OCI-LY7 (cell line): Measurements from ENCODE around the gene FOXK1. TPM values are rescaled to one million over a fixed set of nuclear protein-coding genes. Genes with fewer than 3 reads are reported as not detected.
A peak's percentile ranks its signal among the peaks of the same experiment; 100 is the strongest.

Source experiments
- BruUV-seq: library from RNA; stranded (reverse); fragments of 400-500 nt; replicated peaks from 2 replicates; lab custom pipeline; 2021; lab: Mats Ljungman, UMichigan
- CTCF ChIA-PET: fragments of 300-600 bp; sonication (Branson Sonifier 250); formaldehyde crosslinking; loops from one replicate; lab custom pipeline; 2022; ENCODE audit warnings: antibody characterized with exemption; ENCODE audit not compliant: unreplicated experiment; lab: Charles Lee
- POLR2A ChIA-PET: fragments of 300-600 bp; sonication (Branson Sonifier 250); formaldehyde crosslinking; loops from one replicate; lab custom pipeline; 2022; ENCODE audit warnings: antibody characterized with exemption; lab: Charles Lee
- DNase-seq: peaks from one replicate; pipeline ENCODE4 v3.0.0-alpha.2; 2015; ENCODE audit warnings: low spot score
- H2AFZ ChIP-seq: fragments of 200-600 bp; sonication (generic), shearing (Covaris generic); 2 replicates; pipeline ENCODE4 v1.6.1; 2014; ENCODE audit warnings: mild to moderate bottlenecking, antibody characterized with exemption, low read length, moderate library complexity
- H3K27ac ChIP-seq: fragments of 200-600 bp; sonication (generic); 2 replicates; pipeline ENCODE4 v1.5.1; 2014; ENCODE audit warnings: mixed run types, low read depth, mild to moderate bottlenecking, moderate library complexity, low read length, inconsistent platforms; ENCODE audit not compliant: poor library complexity, severe bottlenecking
- H3K36me3 ChIP-seq: fragments of 200-600 bp; sonication (generic); 2 replicates; pipeline ENCODE4 v1.6.1; 2014; ENCODE audit warnings: mild to moderate bottlenecking, antibody characterized with exemption, low read length, moderate library complexity, mixed read lengths; ENCODE audit not compliant: insufficient read depth
- H3K4me1 ChIP-seq: fragments of 200-600 bp; sonication (generic); 2 replicates; pipeline ENCODE4 v1.5.1; 2014; ENCODE audit warnings: mild to moderate bottlenecking, low read length; ENCODE audit not compliant: insufficient read depth, poor library complexity, severe bottlenecking
- H3K4me2 ChIP-seq: fragments of 200-600 bp; sonication (generic); 2 replicates; pipeline ENCODE4 v1.6.1; 2014; ENCODE audit warnings: mild to moderate bottlenecking, low read length
- H3K4me3 ChIP-seq: fragments of 200-600 bp; sonication (generic); 2 replicates; pipeline ENCODE4 v1.5.1; 2014; ENCODE audit warnings: mild to moderate bottlenecking, low read depth, low read length; ENCODE audit not compliant: poor library complexity, severe bottlenecking
- H3K79me2 ChIP-seq: fragments of 200-600 bp; sonication (generic); 2 replicates; pipeline ENCODE4 v1.6.1; 2016; ENCODE audit warnings: low read depth, mild to moderate bottlenecking, low read length, moderate library complexity, mixed read lengths; ENCODE audit not compliant: insufficient read depth
- H3K9me2 ChIP-seq: fragments of 200-600 bp; sonication (generic); 2 replicates; pipeline ENCODE4 v1.6.1; 2016; ENCODE audit warnings: mild to moderate bottlenecking, low read length, mixed read lengths; ENCODE audit not compliant: insufficient read depth
- H3K9me3 ChIP-seq: fragments of 200-600 bp; sonication (generic); 2 replicates; pipeline ENCODE4 v1.6.1; 2014; ENCODE audit warnings: mild to moderate bottlenecking, mixed run types, low read length, mixed read lengths
- H4K20me1 ChIP-seq: fragments of 200-600 bp; sonication (generic); 2 replicates; pipeline ENCODE4 v1.6.1; 2014; ENCODE audit warnings: mild to moderate bottlenecking, antibody characterized with exemption, low read length, moderate library complexity, mixed read lengths; ENCODE audit not compliant: insufficient read depth
- EZH2phosphoT487 ChIP-seq: fragments of 200-600 bp; sonication (generic); IDR thresholded peaks from 2 replicates; pipeline ENCODE4 v1.6.1; 2018; ENCODE audit warnings: low read depth, borderline replicate concordance, mild to moderate bottlenecking, mixed run types, antibody characterized with exemption, low read length, moderate library complexity, mixed read lengths
- intact Hi-C: fragments of 100-400 bp; cut with micrococcal nuclease; formaldehyde crosslinking; loops from one replicate; pipeline ENCODE4 v1.10.0; 2022; ENCODE audit not compliant: unreplicated experiment
- total RNA-seq, 2 experiments: library from RNA; depleted of rRNA in 1 of 2; stranded (reverse); fragments of >200 nt in 1 of 2; shearing (Covaris generic) in 1 of 2; gene quantifications; 2 replicates each; pipeline ENCODE4 v1.2.3, GENCODE V29; 2014 to 2022
- TF ChIP-seq, protein P1 (sequence below): fragments of 200-600 bp; sonication (generic); conservative IDR thresholded peaks from 2 replicates; pipeline ENCODE4 v1.5.1; 2014; ENCODE audit warnings: mild to moderate bottlenecking, antibody characterized with exemption, low read length, moderate library complexity, mixed read lengths

The FOXK1 gene
- total RNA-seq, 2 experiments from 2014 or later: 17.3 to 34.5 TPM

DNA sequence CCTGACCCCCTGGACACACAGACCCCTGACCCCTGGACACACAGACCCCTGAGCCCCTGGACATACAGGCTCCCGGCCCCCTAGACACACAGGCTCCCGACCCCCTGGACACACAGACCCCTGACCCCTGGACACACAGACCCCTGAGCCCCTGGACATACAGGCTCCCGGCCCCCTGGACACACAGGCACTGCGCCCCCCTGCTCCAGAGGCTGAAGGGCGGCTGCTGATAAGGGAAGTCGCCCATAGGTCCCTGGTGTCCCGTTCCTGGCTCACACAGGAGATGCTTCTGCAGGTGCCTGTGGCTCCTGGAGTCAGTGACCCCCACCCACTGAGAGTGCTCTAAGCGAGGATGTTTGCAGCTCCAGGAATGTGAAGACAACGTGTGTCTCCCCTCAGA, 89.6 kb downstream of the FOXK1 start:
- ChIA-PET CTCF (no interaction called here), POLR2A (no interaction called here)
- Histone ChIP-seq H3K4me3 (no peak overlapping the region), H3K9me3 (no peaks in the 10 kb centered on the region), H3K27ac (no peak overlapping the region), H3K79me2 (peaks cover 12% of the 10 kb centered on the region), H3K36me3 (no peaks in the 10 kb centered on the region), H3K9me2 (no peaks in the 10 kb centered on the region), H4K20me1 (no peaks in the 10 kb centered on the region), H2AFZ (no peak overlapping the region), H3K4me2 (no peak overlapping the region), H3K4me1 (peaks cover 14% of the 10 kb centered on the region)
- intact Hi-C loops: loop anchor here (10.0 kb wide), 1 partner anchor 203 kb away; no protein-coding TSS in a partner anchor
- TF ChIP-seq, protein P1, sequence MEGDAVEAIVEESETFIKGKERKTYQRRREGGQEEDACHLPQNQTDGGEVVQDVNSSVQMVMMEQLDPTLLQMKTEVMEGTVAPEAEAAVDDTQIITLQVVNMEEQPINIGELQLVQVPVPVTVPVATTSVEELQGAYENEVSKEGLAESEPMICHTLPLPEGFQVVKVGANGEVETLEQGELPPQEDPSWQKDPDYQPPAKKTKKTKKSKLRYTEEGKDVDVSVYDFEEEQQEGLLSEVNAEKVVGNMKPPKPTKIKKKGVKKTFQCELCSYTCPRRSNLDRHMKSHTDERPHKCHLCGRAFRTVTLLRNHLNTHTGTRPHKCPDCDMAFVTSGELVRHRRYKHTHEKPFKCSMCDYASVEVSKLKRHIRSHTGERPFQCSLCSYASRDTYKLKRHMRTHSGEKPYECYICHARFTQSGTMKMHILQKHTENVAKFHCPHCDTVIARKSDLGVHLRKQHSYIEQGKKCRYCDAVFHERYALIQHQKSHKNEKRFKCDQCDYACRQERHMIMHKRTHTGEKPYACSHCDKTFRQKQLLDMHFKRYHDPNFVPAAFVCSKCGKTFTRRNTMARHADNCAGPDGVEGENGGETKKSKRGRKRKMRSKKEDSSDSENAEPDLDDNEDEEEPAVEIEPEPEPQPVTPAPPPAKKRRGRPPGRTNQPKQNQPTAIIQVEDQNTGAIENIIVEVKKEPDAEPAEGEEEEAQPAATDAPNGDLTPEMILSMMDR: no peak
- TF ChIP-seq EZH2phosphoT487: no peak
- no peak for DNase-seq
- BruUV-seq: no TSS peak

GRCh38 chr7:4772306-4772705, 90.2 kb downstream of the FOXK1 start:
- no peak overlapping the region for H3K4me2 ChIP-seq
- ChIA-PET POLR2A (no interaction called here), CTCF (no interaction called here)
- H2AFZ ChIP-seq: no peak overlapping the region
- peaks cover 16% of the 10 kb centered on the region for H3K79me2 ChIP-seq
- DNase-seq: no peak
- no peak overlapping the region for H3K4me3 ChIP-seq
- peaks cover 18% of the 10 kb centered on the region for H3K4me1 ChIP-seq
- no TSS peak for BruUV-seq
- no peaks in the 10 kb centered on the region for H4K20me1 ChIP-seq
- H3K36me3 ChIP-seq: no peaks in the 10 kb centered on the region
- TF ChIP-seq, protein P1: no peak
- TF ChIP-seq EZH2phosphoT487: no peak
- intact Hi-C loops: loop anchor here (10.0 kb wide), 1 partner anchor 202 kb away; no protein-coding TSS in a partner anchor
- H3K9me2 ChIP-seq: no peaks in the 10 kb centered on the region
- no peaks in the 10 kb centered on the region for H3K9me3 ChIP-seq
- no peak overlapping the region for H3K27ac ChIP-seq

DNA sequence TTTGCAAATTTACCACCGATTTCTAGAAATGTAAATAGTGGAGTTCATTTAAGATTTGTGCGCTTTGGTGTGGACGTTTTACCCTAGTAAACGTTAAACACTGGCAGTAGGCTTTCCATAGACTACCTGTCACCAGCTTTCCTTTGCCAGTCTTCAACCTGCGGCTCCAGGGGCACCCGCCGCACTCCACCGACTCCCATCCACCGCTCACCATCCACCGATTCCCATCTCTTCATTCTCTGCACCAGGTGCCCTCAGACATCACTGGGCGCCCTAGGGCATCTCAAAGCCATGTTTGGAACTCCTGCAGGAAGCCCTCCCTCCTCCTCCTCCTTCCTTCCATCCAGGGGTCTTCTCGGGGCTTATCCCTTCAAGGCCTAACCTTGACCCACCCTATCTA, 91.9 kb downstream of the FOXK1 start:
- Histone ChIP-seq H3K9me2 (no peaks in the 10 kb centered on the region), H2AFZ (no peak overlapping the region), H3K4me2 (peak overlapping the region; percentile 97), H3K36me3 (no peaks in the 10 kb centered on the region), H4K20me1 (no peaks in the 10 kb centered on the region), H3K79me2 (peaks cover 25% of the 10 kb centered on the region), H3K27ac (no peak overlapping the region), H3K9me3 (no peaks in the 10 kb centered on the region), H3K4me1 (peaks cover 18% of the 10 kb centered on the region), H3K4me3 (no peak overlapping the region)
- no TSS peak for BruUV-seq
- intact Hi-C loops: loop anchor here (10.0 kb wide), 1 partner anchor 201 kb away; no protein-coding TSS in a partner anchor
- POLR2A ChIA-PET: interaction anchor here (2.3 kb wide), 1 partner anchor 30 kb away, joined by 8 read pairs; no protein-coding TSS in a partner anchor
- no peak for DNase-seq
- TF ChIP-seq, protein P1: no peak
- no peak for TF ChIP-seq EZH2phosphoT487
- CTCF ChIA-PET: no interaction called here
